ENCODE measurements around the gene SLC35D1. TPM values are rescaled to one million over a fixed set of nuclear protein-coding genes. Genes with fewer than 3 reads are reported as not detected.

The SLC35D1 gene
- 3.7 TPM for total RNA-seq

- Histone ChIP-seq H3K36me3 (peaks cover 6 to 7% of the 10 kb centered on the region in 2 donors), H3K4me3 (peak within 1 kb of the TSS; percentile 76 to 89), H3K9me3 (no peaks in the 10 kb centered on the region), H3K27ac (peak within 1 kb of the TSS; percentile 93), H3K27me3 (no peaks in the 10 kb centered on the region), H3K4me1 (peaks cover 3 to 17% of the 10 kb centered on the region in 2 donors)
- TF ChIP-seq CTCF (IDR thresholded peaks at IDR 0.05) = no peak
- intact Hi-C loops (cut with DNase I) = loop anchor here (2.0 to 5.0 kb wide), 4 partner anchors 35 to 122 kb away; no protein-coding TSS in a partner anchor
- peak; percentile 11 to 84 for DNase-seq (ENCODE audit: low spot score in 2 of 2)
Observed at GRCh38 chr1:67053785-67054772, at the start of gene SLC35D1. Gene SLC35D1 (minus strand): TSS chr1:67054148. CDS start chr1:67054013, 135 bp downstream.

GRCh38 chr1:67103548-67103947 lies 49.6 kb upstream of the SLC35D1 start:
- H3K9me3 ChIP-seq = no peaks in the 10 kb centered on the region
- no peak overlapping the region for H3K4me3 ChIP-seq
- no peak for DNase-seq (ENCODE audit: low spot score in 2 of 2)
- TF ChIP-seq CTCF (IDR thresholded peaks at IDR 0.05) = no peak
- H3K27me3 ChIP-seq = no peaks in the 10 kb centered on the region
- H3K4me1 ChIP-seq = no peaks in the 10 kb centered on the region
- H3K27ac ChIP-seq = no peak overlapping the region
- intact Hi-C loops (cut with DNase I) = no loop called here
- H3K36me3 ChIP-seq = no peaks in the 10 kb centered on the region

GRCh38 chr1:67100833-67101232 lies 46.9 kb upstream of the SLC35D1 start:
- no peak overlapping the region for H3K4me3 ChIP-seq
- H3K27ac ChIP-seq = peak overlapping the region in 1 of 2 donors; percentile 39
- no peaks in the 10 kb centered on the region for H3K36me3 ChIP-seq
- DNase-seq (ENCODE audit: low spot score in 2 of 2) = no peak
- no peak for TF ChIP-seq CTCF (IDR thresholded peaks at IDR 0.05)
- H3K4me1 ChIP-seq = no peaks in the 10 kb centered on the region
- intact Hi-C loops (cut with DNase I) = no loop called here
- no peaks in the 10 kb centered on the region for H3K27me3 ChIP-seq
- H3K9me3 ChIP-seq = no peaks in the 10 kb centered on the region

- Histone ChIP-seq H3K4me1 (no peaks in the 10 kb centered on the region), H3K27me3 (no peaks in the 10 kb centered on the region), H3K27ac (no peak overlapping the region), H3K9me3 (no peaks in the 10 kb centered on the region), H3K4me3 (no peak overlapping the region), H3K36me3 (no peaks in the 10 kb centered on the region)
- intact Hi-C loops (cut with DNase I) = no loop called here
- TF ChIP-seq CTCF (IDR thresholded peaks at IDR 0.05) = no peak
- DNase-seq (ENCODE audit: low spot score in 2 of 2) = no peak
Observed at GRCh38 chr1:67097305-67097704, 43.4 kb upstream of the SLC35D1 start.

GRCh38 chr1:67094191-67094590 lies 40.2 kb upstream of the SLC35D1 start:
- no peaks in the 10 kb centered on the region for H3K4me1 ChIP-seq
- intact Hi-C loops (cut with DNase I) = no loop called here
- H3K27me3 ChIP-seq = no peaks in the 10 kb centered on the region
- H3K27ac ChIP-seq = no peak overlapping the region
- TF ChIP-seq CTCF (IDR thresholded peaks at IDR 0.05) = no peak
- no peak for DNase-seq (ENCODE audit: low spot score in 2 of 2)
- H3K36me3 ChIP-seq = no peaks in the 10 kb centered on the region
- no peaks in the 10 kb centered on the region for H3K9me3 ChIP-seq
- H3K4me3 ChIP-seq = no peak overlapping the region

All from ascending aorta (tissue), 2 donors.